DND-41 (cell line): ENCODE measurements around the gene MTERF2.
"Not testable (repeated sequence)": the region's sequence is repeated elsewhere in the genome, so short reads cannot be mapped to it uniquely, and the experiment has no call there.

Source experiments
- ATAC-seq: fragments of 200-7000 bp; cut with Tn5 transposase; 3 replicates; pipeline ENCODE4 v1.9.1; 2021; ENCODE audit warnings: low read depth; ENCODE audit not compliant: insufficient read depth
- DNase-seq: peaks from one replicate; pipeline ENCODE4 v3.0.0-alpha.2; 2020
- H2AFZ ChIP-seq: 2 replicates; pipeline ENCODE4 v1.6.0; 2012; ENCODE audit warnings: low read depth, low read length
- H3K27ac ChIP-seq: 2 replicates; pipeline ENCODE4 v1.5.1; 2012; ENCODE audit warnings: low read length, inconsistent platforms
- H3K27me3 ChIP-seq: fragments of 200-600 bp; sonication (generic); 2 replicates; pipeline ENCODE4 v1.6.0; 2012; ENCODE audit warnings: low read length, mild to moderate bottlenecking, inconsistent platforms; ENCODE audit not compliant: insufficient read depth, poor library complexity
- H3K36me3 ChIP-seq: 2 replicates; pipeline ENCODE4 v1.5.1; 2012; ENCODE audit warnings: low read length, inconsistent platforms; ENCODE audit not compliant: insufficient read depth
- H3K4me1 ChIP-seq: 2 replicates; pipeline ENCODE4 v1.5.1; 2012; ENCODE audit warnings: mild to moderate bottlenecking, low read length; ENCODE audit not compliant: insufficient read depth
- H3K4me2 ChIP-seq: 2 replicates; pipeline ENCODE4 v1.6.0; 2012; ENCODE audit warnings: mild to moderate bottlenecking, moderate library complexity, low read length, inconsistent platforms; ENCODE audit not compliant: insufficient read depth
- H3K4me3 ChIP-seq, 2 experiments: fragments of 200-600 bp in 1 of 2; shearing (Covaris generic) in 1 of 2; 2 replicates each; pipeline ENCODE4 v1.5.1; 2012 to 2016; ENCODE audit warnings: inconsistent platforms in 2 of 2, low read length in 2 of 2, mild to moderate bottlenecking in 2 of 2, low read depth in 1 of 2, moderate library complexity in 1 of 2
- H3K79me2 ChIP-seq: 2 replicates; pipeline ENCODE4 v1.6.0; 2012; ENCODE audit warnings: low read length, inconsistent platforms; ENCODE audit not compliant: insufficient read depth
- H3K9ac ChIP-seq: 2 replicates; pipeline ENCODE4 v1.6.0; 2012; ENCODE audit warnings: low read depth, mild to moderate bottlenecking, inconsistent platforms, low read length, moderate library complexity
- H3K9me3 ChIP-seq: 2 replicates; pipeline ENCODE4 v1.5.1; 2012; ENCODE audit warnings: low read length, moderate library complexity, mild to moderate bottlenecking, inconsistent platforms; ENCODE audit not compliant: insufficient read depth, severe bottlenecking
- H4K20me1 ChIP-seq: 2 replicates; pipeline ENCODE4 v1.6.0; 2012; ENCODE audit warnings: low read length; ENCODE audit not compliant: insufficient read depth
- EZH2 ChIP-seq: IDR thresholded peaks from 3 replicates; pipeline ENCODE4 v1.6.1; 2012; ENCODE audit warnings: borderline replicate concordance, low read depth, mild to moderate bottlenecking, moderate library complexity, low read length, inconsistent platforms; ENCODE audit not compliant: severe bottlenecking
- TF ChIP-seq, protein P1 (sequence below): IDR thresholded peaks from 2 replicates; pipeline ENCODE4 v1.5.1; 2012; ENCODE audit warnings: borderline replicate concordance, low read length, moderate library complexity, mild to moderate bottlenecking; ENCODE audit not compliant: poor library complexity, severe bottlenecking; ENCODE audit errors: extremely low read depth

Gene MTERF2

DNA sequence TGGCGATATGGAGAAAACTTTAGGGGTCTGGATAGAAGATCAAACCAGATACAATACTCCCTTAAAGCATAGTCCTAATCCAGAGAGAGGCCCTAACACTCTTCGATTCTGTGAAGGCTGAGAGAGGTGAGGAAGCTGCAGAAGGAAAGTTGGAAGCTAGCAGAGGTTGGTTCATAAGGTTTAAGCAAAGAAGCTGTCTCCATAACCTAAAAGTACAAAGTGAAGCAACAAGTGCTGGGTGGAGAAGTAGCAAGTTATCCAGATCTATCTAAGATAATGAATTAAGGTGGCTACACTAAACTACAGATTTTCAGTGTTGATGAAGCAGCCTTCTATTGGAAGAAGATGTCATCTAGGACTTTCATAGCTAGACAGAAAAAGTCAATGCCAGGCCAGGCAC, 24.6 kb upstream of the MTERF2 start:
- Histone ChIP-seq H4K20me1 (no peaks in the 10 kb centered on the region), H3K27me3 (no peaks in the 10 kb centered on the region), H3K9me3 (peaks cover 2% of the 10 kb centered on the region), H3K79me2 (no peaks in the 10 kb centered on the region), H2AFZ (no peak overlapping the region), H3K36me3 (0 out of 2 replicates have a peak, but pooled peaks cover 4% of the 10 kb centered on the region), H3K9ac (no peak overlapping the region), H3K4me1 (no peaks in the 10 kb centered on the region), H3K4me3 (no peak overlapping the region), H3K27ac (no peak overlapping the region), H3K4me2 (no peak overlapping the region)
- no peak for DNase-seq
- TF ChIP-seq EZH2 = no peak
- TF ChIP-seq, protein P1, sequence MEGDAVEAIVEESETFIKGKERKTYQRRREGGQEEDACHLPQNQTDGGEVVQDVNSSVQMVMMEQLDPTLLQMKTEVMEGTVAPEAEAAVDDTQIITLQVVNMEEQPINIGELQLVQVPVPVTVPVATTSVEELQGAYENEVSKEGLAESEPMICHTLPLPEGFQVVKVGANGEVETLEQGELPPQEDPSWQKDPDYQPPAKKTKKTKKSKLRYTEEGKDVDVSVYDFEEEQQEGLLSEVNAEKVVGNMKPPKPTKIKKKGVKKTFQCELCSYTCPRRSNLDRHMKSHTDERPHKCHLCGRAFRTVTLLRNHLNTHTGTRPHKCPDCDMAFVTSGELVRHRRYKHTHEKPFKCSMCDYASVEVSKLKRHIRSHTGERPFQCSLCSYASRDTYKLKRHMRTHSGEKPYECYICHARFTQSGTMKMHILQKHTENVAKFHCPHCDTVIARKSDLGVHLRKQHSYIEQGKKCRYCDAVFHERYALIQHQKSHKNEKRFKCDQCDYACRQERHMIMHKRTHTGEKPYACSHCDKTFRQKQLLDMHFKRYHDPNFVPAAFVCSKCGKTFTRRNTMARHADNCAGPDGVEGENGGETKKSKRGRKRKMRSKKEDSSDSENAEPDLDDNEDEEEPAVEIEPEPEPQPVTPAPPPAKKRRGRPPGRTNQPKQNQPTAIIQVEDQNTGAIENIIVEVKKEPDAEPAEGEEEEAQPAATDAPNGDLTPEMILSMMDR = no peak
- ATAC-seq = no peak

GRCh38 chr12:107007411-107007810, 20.5 kb upstream of the MTERF2 start:
- Histone ChIP-seq H3K9me3 (peaks cover 2% of the 10 kb centered on the region), H4K20me1 (no peaks in the 10 kb centered on the region), H3K4me3 (no peak overlapping the region), H3K27ac (no peak overlapping the region), H3K4me1 (no peaks in the 10 kb centered on the region), H3K9ac (no peak overlapping the region), H3K27me3 (no peaks in the 10 kb centered on the region), H2AFZ (no peak overlapping the region), H3K4me2 (no peak overlapping the region), H3K79me2 (no peaks in the 10 kb centered on the region), H3K36me3 (peaks cover 6% of the 10 kb centered on the region; the same call in 1 of the 2 replicates)
- TF ChIP-seq, protein P1 = no peak
- no peak for TF ChIP-seq EZH2
- no peak for DNase-seq
- ATAC-seq = no peak

DNA sequence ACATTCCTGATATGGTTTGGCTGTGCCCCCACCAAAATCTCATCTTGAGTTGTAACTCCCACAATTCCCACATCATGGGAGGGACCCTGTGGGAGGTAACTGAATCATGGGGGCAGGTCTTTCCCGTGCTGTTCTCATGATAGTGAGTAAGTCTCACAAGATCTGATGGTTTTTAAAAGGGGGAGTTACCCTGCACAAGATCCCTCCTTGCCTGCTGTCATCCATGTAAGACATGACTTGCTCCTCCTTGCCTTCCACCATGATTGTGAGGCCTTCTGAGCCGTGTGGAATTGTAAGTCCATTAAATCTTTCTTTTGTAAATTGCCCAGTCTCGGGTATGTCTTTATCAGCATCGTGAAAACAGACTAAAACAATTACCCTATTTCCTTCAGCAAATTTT, 15.7 kb upstream of the MTERF2 start:
- not testable (repeated sequence) for H3K4me2 ChIP-seq

GRCh38 chr12:106999446-106999845, 12.5 kb upstream of the MTERF2 start:
- DNase-seq = no peak
- H3K27ac ChIP-seq = no peak overlapping the region
- no peaks in the 10 kb centered on the region for H3K27me3 ChIP-seq
- no peak overlapping the region for H3K4me3 ChIP-seq
- H4K20me1 ChIP-seq = no peaks in the 10 kb centered on the region
- no peaks in the 10 kb centered on the region for H3K9me3 ChIP-seq
- no peak overlapping the region for H2AFZ ChIP-seq
- no peak overlapping the region for H3K4me2 ChIP-seq
- H3K36me3 ChIP-seq = peaks cover 42% of the 10 kb centered on the region
- no peaks in the 10 kb centered on the region for H3K79me2 ChIP-seq
- no peaks in the 10 kb centered on the region for H3K4me1 ChIP-seq
- no peak for TF ChIP-seq EZH2
- TF ChIP-seq, protein P1 = no peak
- no peak overlapping the region for H3K9ac ChIP-seq
- no peak for ATAC-seq

More for the DNA sequence above, 15.7 kb upstream of the MTERF2 start:
- H3K9ac ChIP-seq, DNase-seq, H2AFZ ChIP-seq, ATAC-seq, H3K4me1 ChIP-seq, H4K20me1 ChIP-seq, H3K4me3 ChIP-seq, H3K27ac ChIP-seq, H3K27me3 ChIP-seq, H3K79me2 ChIP-seq, H3K9me3 ChIP-seq: not testable (repeated sequence)
- H3K36me3 ChIP-seq = peaks cover 24% of the 10 kb centered on the region
